ENCODE results near the gene SYMPK.
A peak's percentile ranks its signal among the peaks of the same experiment; 100 is the strongest.
"Not testable (repeated sequence)": the region's sequence is repeated elsewhere in the genome, so short reads cannot be mapped to it uniquely, and the experiment has no call there.

The SYMPK gene

DNA sequence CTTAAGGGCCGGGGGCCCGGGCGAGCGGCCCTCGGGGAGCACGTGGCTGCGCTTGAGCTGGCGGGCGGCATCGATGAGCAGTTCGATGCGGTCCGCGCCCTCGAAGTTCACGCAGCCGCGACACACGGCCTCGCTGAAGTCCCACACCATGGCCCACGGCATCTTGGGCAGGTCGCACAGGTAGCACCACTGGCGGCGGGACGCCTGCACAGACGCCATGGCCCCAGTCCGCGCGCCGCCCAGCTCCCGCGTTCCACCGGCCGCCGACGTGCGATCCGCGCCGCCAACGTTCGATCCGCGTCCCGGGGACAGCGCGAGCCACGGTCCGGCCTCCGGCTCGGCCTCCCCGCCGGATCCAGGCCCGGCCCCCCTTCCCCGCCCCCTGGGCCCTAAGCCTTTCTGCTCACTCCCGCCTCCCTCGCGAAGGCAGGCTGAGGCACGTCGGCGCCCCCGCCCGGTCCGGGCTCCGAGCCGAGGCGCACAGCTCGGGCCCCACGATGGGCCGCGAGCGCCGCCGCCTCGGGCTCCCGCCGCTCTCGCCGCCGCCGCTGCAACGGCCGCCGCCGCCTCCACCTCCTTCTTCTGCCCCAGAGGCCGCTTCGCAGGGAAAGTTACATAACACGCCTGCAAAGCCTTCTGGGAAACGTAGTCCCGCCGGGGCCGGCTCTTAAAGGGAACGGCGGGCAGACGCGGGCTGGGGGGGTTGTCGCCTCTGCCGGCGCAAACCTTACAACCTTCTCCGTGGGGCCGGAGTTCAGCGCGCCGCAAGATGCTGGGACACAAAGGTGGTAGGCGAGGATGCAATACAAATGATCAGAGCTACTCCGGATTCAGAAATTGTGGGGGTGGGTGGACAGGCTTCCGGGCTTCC, 22.8 kb upstream of the SYMPK start, which contains the start of gene IRF2BP1:
Gene IRF2BP1, minus strand, starts transcription at position 586 of the 871 bp plus-strand sequence. Its CDS starts 367 bp downstream, at position 219.
- peak; percentile 94 for DNase-seq (ENCODE audit: low read depth)

GRCh38 chr19:45884682-45885555, 22.0 kb upstream of the SYMPK start:
- DNase-seq (ENCODE audit: low read depth) = no peak

GRCh38 chr19:45883881-45884681, 21.1 kb upstream of the SYMPK start:
- DNase-seq (ENCODE audit: low read depth) = no peak

- no peak for DNase-seq (ENCODE audit: low read depth)
These were observed 20.6 kb upstream of the SYMPK start for GRCh38 chr19:45883586-45883880.

DNA sequence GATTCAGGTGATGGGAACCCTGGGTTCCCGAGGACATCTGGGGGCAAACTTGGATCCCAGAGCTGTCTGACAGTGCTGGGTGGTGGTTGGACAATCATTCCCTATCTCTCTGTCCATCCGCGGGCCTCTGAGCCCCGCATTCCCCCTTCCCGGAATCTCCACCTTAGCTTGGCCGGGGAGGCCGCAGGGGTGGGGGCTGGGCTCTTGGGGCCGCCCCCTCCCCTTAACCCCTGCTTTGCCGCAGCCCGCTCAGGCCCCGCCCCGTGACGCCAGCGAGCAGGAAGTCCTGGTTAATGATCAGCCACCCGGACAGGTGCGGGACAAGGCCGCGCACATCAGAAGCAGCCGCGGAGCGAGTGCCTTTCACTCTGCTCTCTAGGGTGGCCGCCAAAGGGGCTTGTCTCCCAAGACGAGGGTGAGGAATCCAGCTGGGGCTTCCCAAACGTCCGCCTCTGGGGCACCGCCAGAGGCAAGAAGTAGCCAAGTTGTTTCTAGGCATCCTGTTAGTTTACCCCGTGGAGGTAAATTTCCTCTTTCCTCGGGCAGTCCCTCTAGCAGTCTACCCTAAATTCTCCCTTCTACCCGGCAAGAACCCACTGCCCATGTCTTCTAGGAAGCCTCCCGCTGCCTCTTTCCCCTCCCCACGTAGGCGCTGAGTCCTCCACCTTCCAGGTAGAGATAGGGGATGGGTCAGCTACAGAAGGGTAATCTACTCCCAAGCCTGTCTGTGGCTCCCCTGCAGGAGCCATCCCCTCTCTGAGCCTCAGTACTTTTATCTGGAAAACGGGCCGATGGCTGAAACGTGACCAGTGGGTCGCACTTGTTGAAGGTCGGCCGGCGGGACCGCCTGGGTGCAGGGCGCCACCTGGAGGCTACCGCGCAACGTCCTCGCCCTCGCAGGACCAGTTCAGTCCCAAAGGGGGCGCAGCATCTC, 20.0 kb upstream of the SYMPK start:
- DNase-seq (ENCODE audit: low read depth) = peak; percentile 85

DNA sequence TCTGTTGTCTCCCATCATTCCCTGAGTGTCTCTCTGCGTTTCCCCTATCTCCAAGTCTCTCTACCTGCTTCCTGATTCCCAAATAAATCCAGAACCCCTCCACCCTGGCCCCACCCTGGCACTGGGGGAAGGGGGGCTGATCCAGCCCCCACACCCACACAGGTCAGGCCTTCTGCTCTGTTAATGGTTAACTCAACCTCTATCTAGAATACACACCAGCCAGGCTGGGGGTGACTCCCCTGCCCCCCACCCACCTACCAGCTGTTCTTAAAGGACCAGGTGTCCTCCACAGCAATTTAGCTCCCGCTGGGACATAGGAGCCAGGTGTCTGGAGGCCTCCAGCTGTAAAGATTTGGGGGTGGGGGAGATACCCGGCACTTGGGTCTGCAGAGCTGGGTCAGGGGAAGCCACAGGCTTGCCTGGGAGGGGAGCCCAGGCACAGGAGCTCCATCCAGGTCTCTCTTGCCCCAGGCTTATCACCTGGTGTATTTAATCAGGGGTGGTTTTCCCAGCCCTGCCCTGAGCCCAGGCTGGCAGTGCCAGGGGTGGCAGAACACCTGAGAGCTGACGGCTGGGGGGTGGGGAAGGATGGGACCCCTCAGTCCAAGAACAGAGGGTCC, 19.1 kb upstream of the SYMPK start:
- DNase-seq (ENCODE audit: low read depth) = no peak

DNA sequence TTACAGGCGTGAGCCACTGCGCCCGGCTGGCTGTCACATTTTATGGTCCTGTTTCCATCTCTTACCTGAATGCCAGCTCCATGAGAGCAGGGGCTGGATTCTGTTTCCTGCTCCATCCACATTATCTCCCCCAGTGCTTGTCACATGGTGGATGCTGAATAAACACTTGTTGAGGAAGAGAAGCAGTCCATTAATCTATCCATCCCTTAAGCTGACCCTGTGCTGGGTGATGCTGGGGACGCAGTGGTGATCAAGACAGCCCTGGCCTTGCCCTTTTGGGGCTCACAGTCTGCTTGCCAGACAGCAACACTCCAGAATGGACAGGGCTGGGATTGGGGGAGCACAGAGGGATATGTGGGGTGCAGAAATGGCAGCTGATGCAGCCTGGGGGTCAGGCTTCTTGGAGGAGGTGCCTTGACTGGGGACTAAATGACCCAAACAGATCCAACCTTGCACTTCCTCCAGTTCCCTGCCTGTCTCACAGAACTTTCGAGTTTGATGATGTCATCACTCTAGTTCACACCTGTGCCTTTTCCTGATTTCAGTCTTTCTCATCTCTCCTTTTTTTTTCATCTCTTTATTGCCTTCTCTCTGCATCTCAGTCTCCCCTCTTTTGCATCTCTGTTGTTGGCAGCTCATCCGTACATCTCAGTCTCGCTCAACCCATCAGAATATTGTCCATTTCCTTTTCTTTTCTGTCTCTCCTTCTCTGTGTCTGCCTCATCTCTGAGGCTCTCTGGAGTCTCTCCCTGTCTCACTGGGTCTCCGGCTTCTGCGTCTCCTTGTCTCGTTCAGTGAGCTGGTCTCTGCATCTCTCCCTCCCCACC, 18.3 kb upstream of the SYMPK start:
- DNase-seq (ENCODE audit: low read depth) = no peak

GRCh38 chr19:45879971-45880370, 17.0 kb upstream of the SYMPK start:
- no peak for DNase-seq (ENCODE audit: low read depth)

DNA sequence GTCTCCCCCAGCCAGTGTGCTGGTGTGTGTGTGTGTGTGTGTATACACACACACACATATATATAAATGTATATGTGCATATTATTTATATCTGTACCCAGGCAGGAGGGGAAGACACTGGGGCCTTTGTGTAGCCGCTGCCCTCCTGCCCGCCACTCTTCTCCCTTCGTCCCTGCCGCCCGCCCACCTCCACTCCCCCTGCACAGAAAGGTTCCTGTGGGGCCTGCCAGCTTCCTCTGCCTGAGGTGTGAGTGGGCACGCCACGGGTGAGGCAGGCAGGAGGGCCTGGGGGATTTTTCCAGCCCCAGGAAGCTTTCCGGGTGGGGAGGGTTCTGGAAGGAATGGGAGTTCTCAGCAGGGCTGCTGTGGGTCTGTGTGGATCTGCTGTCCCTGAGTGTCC, 16.1 kb upstream of the SYMPK start:
- no peak for DNase-seq (ENCODE audit: low read depth)

DNA sequence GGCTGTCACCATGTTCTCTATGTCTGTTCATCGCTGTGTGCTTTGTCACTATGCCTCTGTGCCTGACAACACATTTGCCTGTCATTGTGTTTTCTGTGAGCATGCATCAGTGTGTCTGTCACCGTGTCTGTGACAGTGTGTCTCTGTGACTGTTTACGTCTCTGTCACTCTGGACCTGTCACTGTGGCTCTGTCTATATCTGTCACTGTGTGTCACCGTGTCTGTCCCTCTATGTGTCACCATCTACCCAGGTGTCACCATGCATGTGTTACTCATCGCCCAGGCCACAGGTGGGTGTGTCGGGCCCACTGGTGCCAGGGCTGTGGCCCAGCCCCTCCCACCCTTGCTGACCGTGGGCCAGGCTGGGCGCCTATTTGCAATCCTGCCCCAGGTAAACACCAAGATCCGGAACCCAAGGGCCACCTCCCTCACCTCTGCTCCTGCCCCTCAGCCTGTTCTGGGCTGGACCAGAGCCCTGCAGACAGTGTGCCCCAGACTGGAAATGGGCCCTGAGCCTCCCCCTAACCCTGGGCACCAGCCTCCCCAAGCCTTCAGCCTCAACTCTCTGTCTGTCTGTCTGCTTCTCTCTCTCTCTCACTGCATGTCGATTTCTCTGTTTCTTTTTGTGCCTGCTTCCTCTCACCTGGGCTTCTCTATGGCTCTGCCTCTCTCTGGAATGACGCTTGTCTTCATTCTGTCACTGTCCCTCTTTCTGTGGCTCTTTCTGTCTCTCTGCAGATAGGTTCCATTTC, 15.3 kb upstream of the SYMPK start:
- DNase-seq (ENCODE audit: low read depth) = no peak

GRCh38 chr19:45876411-45877197, 13.7 kb upstream of the SYMPK start:
- no peak for DNase-seq (ENCODE audit: low read depth)

DNA sequence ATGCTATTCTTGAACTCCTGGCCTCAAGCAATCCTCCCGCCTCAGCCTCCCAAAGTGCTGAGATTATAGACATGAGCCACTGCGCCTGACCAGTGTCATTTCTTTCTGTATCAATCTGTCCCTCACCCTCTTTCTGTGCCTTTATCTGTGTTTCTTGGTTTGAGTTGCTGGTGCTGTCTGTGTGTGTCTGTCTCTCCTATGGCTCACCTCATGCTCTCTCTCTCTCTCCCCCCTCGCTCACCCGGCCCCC, 13.1 kb upstream of the SYMPK start:
- no peak for DNase-seq (ENCODE audit: low read depth)

DNA sequence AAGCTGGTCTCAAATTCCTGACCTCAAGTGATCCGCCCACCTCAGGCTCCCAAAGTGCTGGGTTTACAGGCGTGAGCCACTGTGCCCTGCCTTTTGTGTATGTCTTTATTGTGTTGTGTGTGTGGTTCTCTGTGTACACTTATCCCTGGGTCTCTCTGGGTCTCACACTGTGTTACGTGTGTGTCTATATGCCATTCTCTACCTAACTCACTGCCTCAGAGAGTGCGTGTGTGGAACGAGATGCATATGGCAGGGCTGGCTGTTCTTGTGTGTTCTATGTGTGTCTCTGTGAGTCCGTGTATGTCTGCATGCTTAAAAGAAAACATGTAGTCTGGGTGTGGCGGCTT, 11.6 kb upstream of the SYMPK start:
- no peak for DNase-seq (ENCODE audit: low read depth)

- no peak for DNase-seq (ENCODE audit: low read depth)
These were observed 10.3 kb upstream of the SYMPK start for GRCh38 chr19:45873219-45873772.

GRCh38 chr19:45872095-45872919, 9.4 kb upstream of the SYMPK start:
- DNase-seq (ENCODE audit: low read depth) = no peak

GRCh38 chr19:45870798-45871197, 7.9 kb upstream of the SYMPK start:
- no peak for DNase-seq (ENCODE audit: low read depth)

DNA sequence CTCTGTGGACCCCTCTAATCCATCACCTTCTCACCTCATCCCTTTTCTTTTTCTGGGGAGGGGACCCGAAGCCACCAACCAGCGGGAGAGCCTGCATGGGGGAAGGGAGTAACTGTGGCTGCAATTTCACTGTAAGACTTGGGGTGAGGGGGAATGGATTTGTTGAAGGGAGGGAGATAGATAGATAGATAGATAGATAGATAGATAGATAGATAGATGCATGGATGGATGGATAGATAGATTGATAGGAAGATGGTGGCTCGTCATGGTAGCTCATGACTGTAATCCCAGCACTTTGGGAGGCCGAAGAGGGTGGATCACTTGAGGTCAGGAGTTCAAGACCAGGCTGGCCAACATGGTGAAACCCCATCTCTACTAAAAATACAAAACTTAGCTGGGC, 4.3 kb upstream of the SYMPK start:
- DNase-seq (ENCODE audit: low read depth) = not testable (repeated sequence)
